Stimulated activated CD8-positive, alpha-beta memory T cell treated with anti-CD3 and anti-CD28 coated beads, Interleukin-7, amount 100 ng/mL, for 48 hours (primary cell): ENCODE measurements around the gene KIF26B.

Experiments
- DNase-seq, 2 donors: peaks; one replicate each; pipeline ENCODE4 v3.0.0-alpha.2; 2020; ENCODE audit warnings: low read depth in 1 of 2; ENCODE audit errors: extremely low read depth in 1 of 2

Gene KIF26B

GRCh38 chr1:245409341-245410195 is 254.8 kb downstream of the KIF26B start:
- no peak for DNase-seq

GRCh38 chr1:245411245-245412036 is 256.7 kb downstream of the KIF26B start:
- DNase-seq, result no peak

- no peak for DNase-seq
Measured at GRCh38 chr1:245412306-245412705, 257.5 kb downstream of the KIF26B start.

- DNase-seq, result no peak
Measured at GRCh38 chr1:245416781-245417180, 262.0 kb downstream of the KIF26B start.

GRCh38 chr1:245418077-245418476 is 263.3 kb downstream of the KIF26B start:
- DNase-seq, result no peak

- no peak for DNase-seq
Measured at GRCh38 chr1:245419461-245419978, 264.7 kb downstream of the KIF26B start.

- no peak for DNase-seq
Measured at GRCh38 chr1:245419989-245420388, 265.2 kb downstream of the KIF26B start.

- no peak for DNase-seq
Measured at GRCh38 chr1:245420926-245421325, 266.1 kb downstream of the KIF26B start.

GRCh38 chr1:245428681-245429080 is 273.9 kb downstream of the KIF26B start:
- no peak for DNase-seq

GRCh38 chr1:245431706-245432105 is 276.9 kb downstream of the KIF26B start:
- DNase-seq, result no peak

- no peak for DNase-seq
Measured at GRCh38 chr1:245432228-245432875, 277.6 kb downstream of the KIF26B start.

- no peak for DNase-seq
Measured at GRCh38 chr1:245433561-245433960, 278.8 kb downstream of the KIF26B start.

GRCh38 chr1:245434280-245434679 is 279.5 kb downstream of the KIF26B start:
- DNase-seq, result no peak

- no peak for DNase-seq
Measured at GRCh38 chr1:245436407-245436806, 281.6 kb downstream of the KIF26B start.

- DNase-seq, result no peak
Measured at GRCh38 chr1:245437369-245438062, 282.7 kb downstream of the KIF26B start.

- no peak for DNase-seq
Measured at GRCh38 chr1:245440922-245441321, 286.1 kb downstream of the KIF26B start.

- no peak for DNase-seq
Measured at GRCh38 chr1:245441689-245442088, 286.9 kb downstream of the KIF26B start.

GRCh38 chr1:245444147-245444828 is 289.5 kb downstream of the KIF26B start:
- DNase-seq, result no peak

GRCh38 chr1:245444945-245445344 is 290.2 kb downstream of the KIF26B start:
- DNase-seq, result no peak

GRCh38 chr1:245448531-245448930 is 293.7 kb downstream of the KIF26B start:
- DNase-seq, result no peak
